ENCODE results near the gene MYCBPAP. TPM values are rescaled to one million over a fixed set of nuclear protein-coding genes. Genes with fewer than 3 reads are reported as not detected.

Gene MYCBPAP
- total RNA-seq, 2 experiments from 2014 or later = 1.4 to 1.8 TPM

- ChIA-PET CTCF (interaction anchor here (1.1 to 2.6 kb wide), 7 partner anchors 19 to 85 kb away, joined by 3 to 22 read pairs (median 5); partner anchors contain the start of gene CACNA1G), POLR2A (no interaction called here)
- Mint-ChIP-seq H3K27ac (peak overlapping the region; percentile 82), H3K9me3 (ENCODE audit: low read depth) (no peaks in the 10 kb centered on the region), H3K4me3 (peak overlapping the region; percentile 72), H3K36me3 (ENCODE audit: low read depth) (no peaks in the 10 kb centered on the region), H3K27me3 (peaks cover 7% of the 10 kb centered on the region), H3K4me1 (peaks cover 9% of the 10 kb centered on the region)
- no peak for ATAC-seq
- intact Hi-C loops (cut with DNase I, micrococcal nuclease) = loop anchor here (5.0 to 10.0 kb wide), 4 partner anchors 59 to 613 kb away; partner anchors contain the start of genes ANKRD40 (in 1 of the 2) and NME1 (in 1 of the 2)
- DNase-seq = no peak
Observed at GRCh38 chr17:50541402-50541715, 33.1 kb downstream of the MYCBPAP start.

- CTCF ChIA-PET = interaction anchor here (0.6 to 2.6 kb wide), 15 partner anchors 8 to 407 kb away, joined by 3 to 22 read pairs (median 4); partner anchors contain the start of gene CACNA1G
- peaks cover 11% of the 10 kb centered on the region for H3K4me1 Mint-ChIP-seq
- ATAC-seq (peak; percentile 87), DNase-seq (peak; percentile 91)
- no peaks in the 10 kb centered on the region for H3K9me3 Mint-ChIP-seq (ENCODE audit: low read depth)
- peak overlapping the region; percentile 72 for H3K4me3 Mint-ChIP-seq
- POLR2A ChIA-PET = interaction anchor here (0.6 kb wide), 1 partner anchor 149 kb away, joined by 3 read pairs; no protein-coding TSS in a partner anchor
- H3K27me3 Mint-ChIP-seq = peaks cover 7% of the 10 kb centered on the region
- no peaks in the 10 kb centered on the region for H3K36me3 Mint-ChIP-seq (ENCODE audit: low read depth)
- peak overlapping the region; percentile 82 for H3K27ac Mint-ChIP-seq
- intact Hi-C loops (cut with DNase I, micrococcal nuclease) = loop anchor here (1.0 to 10.0 kb wide), 9 partner anchors 18 to 613 kb away; partner anchors contain the start of genes CACNA1G (in 2 of the 2), ANKRD40 (in 1 of the 2), EME1 (in 1 of the 2) and MRPL27 (in 1 of the 2)
Observed at GRCh38 chr17:50541716-50542688, 33.8 kb downstream of the MYCBPAP start.

GRCh38 chr17:50542795-50543774 is 34.8 kb downstream of the MYCBPAP start:
- ATAC-seq (no peak), DNase-seq (no peak)
- Mint-ChIP-seq H3K4me3 (peak overlapping the region; percentile 72), H3K4me1 (peaks cover 11% of the 10 kb centered on the region), H3K36me3 (ENCODE audit: low read depth) (no peaks in the 10 kb centered on the region), H3K27me3 (peaks cover 7% of the 10 kb centered on the region), H3K9me3 (ENCODE audit: low read depth) (no peaks in the 10 kb centered on the region), H3K27ac (no peak overlapping the region)
- POLR2A ChIA-PET = interaction anchor here (0.6 kb wide), 1 partner anchor 150 kb away, joined by 3 read pairs; no protein-coding TSS in a partner anchor
- intact Hi-C loops (cut with DNase I, micrococcal nuclease) = loop anchor here (1.0 to 10.0 kb wide), 9 partner anchors 17 to 612 kb away; partner anchors contain the start of genes CACNA1G (in 2 of the 2), ANKRD40 (in 1 of the 2), EME1 (in 1 of the 2) and MRPL27 (in 1 of the 2)
- CTCF ChIA-PET = interaction anchor here (0.6 to 2.6 kb wide), 12 partner anchors 9 to 406 kb away, joined by 3 to 22 read pairs (median 5); partner anchors contain the start of gene CACNA1G

- Mint-ChIP-seq H3K9me3 (ENCODE audit: low read depth) (no peaks in the 10 kb centered on the region), H3K36me3 (ENCODE audit: low read depth) (no peaks in the 10 kb centered on the region), H3K4me1 (peaks cover 11% of the 10 kb centered on the region), H3K27ac (no peak overlapping the region), H3K27me3 (peaks cover 7% of the 10 kb centered on the region), H3K4me3 (no peak overlapping the region)
- intact Hi-C loops (cut with DNase I, micrococcal nuclease) = loop anchor here (5.0 to 10.0 kb wide), 4 partner anchors 62 to 610 kb away; partner anchors contain the start of genes ANKRD40 (in 1 of the 2) and NME1 (in 1 of the 2)
- DNase-seq (no peak), ATAC-seq (no peak)
- ChIA-PET POLR2A (no interaction called here), CTCF (interaction anchor here (1.0 to 1.2 kb wide), 2 partner anchors 18 to 218 kb away, joined by 5 to 7 read pairs; no protein-coding TSS in a partner anchor)
Observed at GRCh38 chr17:50544516-50544915, 36.3 kb downstream of the MYCBPAP start.

- intact Hi-C loops (cut with DNase I, micrococcal nuclease) = loop anchor here (5.0 to 10.0 kb wide), 4 partner anchors 297 to 609 kb away; partner anchors contain the start of gene NME1 (in 1 of the 2)
- CTCF ChIA-PET = interaction anchor here (0.6 to 1.3 kb wide), 5 partner anchors 61 to 140 kb away, joined by 3 to 5 read pairs (median 3); no protein-coding TSS in a partner anchor
- Mint-ChIP-seq H3K4me1 (peaks cover 11% of the 10 kb centered on the region), H3K36me3 (ENCODE audit: low read depth) (no peaks in the 10 kb centered on the region), H3K27ac (no peak overlapping the region), H3K27me3 (peaks cover 7% of the 10 kb centered on the region), H3K4me3 (no peak overlapping the region), H3K9me3 (ENCODE audit: low read depth) (no peaks in the 10 kb centered on the region)
- POLR2A ChIA-PET = no interaction called here
- no peak for DNase-seq
- no peak for ATAC-seq
Observed at GRCh38 chr17:50545311-50545710, 37.1 kb downstream of the MYCBPAP start.

GRCh38 chr17:50546701-50547034 is 38.4 kb downstream of the MYCBPAP start:
- H3K4me1 Mint-ChIP-seq = peaks cover 10% of the 10 kb centered on the region
- no peak overlapping the region for H3K27ac Mint-ChIP-seq
- H3K9me3 Mint-ChIP-seq (ENCODE audit: low read depth) = no peaks in the 10 kb centered on the region
- no peaks in the 10 kb centered on the region for H3K36me3 Mint-ChIP-seq (ENCODE audit: low read depth)
- peaks cover 7% of the 10 kb centered on the region for H3K27me3 Mint-ChIP-seq
- intact Hi-C loops (cut with DNase I, micrococcal nuclease) = loop anchor here (1.0 to 10.0 kb wide), 11 partner anchors 14 to 608 kb away; partner anchors contain the start of genes CACNA1G (in 1 of the 2), NME1 (in 1 of the 2) and RSAD1 (in 1 of the 2)
- ChIA-PET POLR2A (no interaction called here), CTCF (interaction anchor here (0.7 to 1.4 kb wide), 7 partner anchors 16 to 86 kb away, joined by 3 to 5 read pairs (median 4); no protein-coding TSS in a partner anchor)
- DNase-seq (no peak), ATAC-seq (no peak)
- H3K4me3 Mint-ChIP-seq = peak overlapping the region; percentile 17

- H3K9me3 Mint-ChIP-seq (ENCODE audit: low read depth) = no peaks in the 10 kb centered on the region
- H3K27me3 Mint-ChIP-seq = peaks cover 7% of the 10 kb centered on the region
- POLR2A ChIA-PET = no interaction called here
- H3K36me3 Mint-ChIP-seq (ENCODE audit: low read depth) = no peaks in the 10 kb centered on the region
- peak within 1 kb of the TSS; percentile 63 for H3K4me3 Mint-ChIP-seq
- intact Hi-C loops (cut with DNase I, micrococcal nuclease) = loop anchor here (1.0 to 10.0 kb wide), 11 partner anchors 13 to 608 kb away; partner anchors contain the start of genes CACNA1G (in 1 of the 2), NME1 (in 1 of the 2) and RSAD1 (in 1 of the 2)
- peaks cover 8% of the 10 kb centered on the region for H3K4me1 Mint-ChIP-seq
- ATAC-seq (peak; percentile 88), DNase-seq (peak; percentile 93)
- H3K27ac Mint-ChIP-seq = no peak within 1 kb of the TSS
- CTCF ChIA-PET = interaction anchor here (0.6 to 2.8 kb wide), 5 partner anchors 15 to 80 kb away, joined by 3 to 13 read pairs (median 4); no protein-coding TSS in a partner anchor
Observed at GRCh38 chr17:50547035-50547735, 38.9 kb downstream of the MYCBPAP start, which contains the start of gene SPATA20. Gene SPATA20 (plus strand): TSS chr17:50547174. CDS start chr17:50547209, 35 bp downstream.

- peaks cover 7% of the 10 kb centered on the region for H3K27me3 Mint-ChIP-seq
- ChIA-PET CTCF (interaction anchor here (0.6 to 2.8 kb wide), 2 partner anchors 62 to 78 kb away, joined by 3 to 13 read pairs; no protein-coding TSS in a partner anchor), POLR2A (no interaction called here)
- H3K27ac Mint-ChIP-seq = no peak overlapping the region
- no peaks in the 10 kb centered on the region for H3K36me3 Mint-ChIP-seq (ENCODE audit: low read depth)
- intact Hi-C loops (cut with DNase I, micrococcal nuclease) = loop anchor here (1.0 to 10.0 kb wide), 11 partner anchors 13 to 607 kb away; partner anchors contain the start of genes CACNA1G (in 1 of the 2), NME1 (in 1 of the 2) and RSAD1 (in 1 of the 2)
- H3K4me3 Mint-ChIP-seq = peak overlapping the region; percentile 63
- peaks cover 3% of the 10 kb centered on the region for H3K4me1 Mint-ChIP-seq
- no peak for ATAC-seq
- no peak for DNase-seq
- H3K9me3 Mint-ChIP-seq (ENCODE audit: low read depth) = no peaks in the 10 kb centered on the region
Observed at GRCh38 chr17:50547736-50548083, 39.5 kb downstream of the MYCBPAP start.

- ChIA-PET POLR2A (no interaction called here), CTCF (interaction anchor here (0.8 to 2.8 kb wide), 2 partner anchors 77 to 146 kb away, joined by 3 to 13 read pairs; no protein-coding TSS in a partner anchor)
- H3K9me3 Mint-ChIP-seq (ENCODE audit: low read depth) = no peaks in the 10 kb centered on the region
- H3K4me3 Mint-ChIP-seq = no peak overlapping the region
- H3K4me1 Mint-ChIP-seq = peaks cover 2% of the 10 kb centered on the region
- H3K27me3 Mint-ChIP-seq = peaks cover 7% of the 10 kb centered on the region
- no peak for DNase-seq
- H3K27ac Mint-ChIP-seq = no peak overlapping the region
- ATAC-seq = no peak
- intact Hi-C loops (cut with DNase I, micrococcal nuclease) = loop anchor here (5.0 to 10.0 kb wide), 4 partner anchors 293 to 606 kb away; partner anchors contain the start of gene NME1 (in 1 of the 2)
- no peaks in the 10 kb centered on the region for H3K36me3 Mint-ChIP-seq (ENCODE audit: low read depth)
Observed at GRCh38 chr17:50548831-50549230, 40.6 kb downstream of the MYCBPAP start.

All from activated CD4-positive, alpha-beta T cell treated with anti-CD3 and anti-CD28 coated beads for 36 hours (primary cell).